HL-60/S4 treated with retinoic acid at 250 ng/mL for 4 days and 3 days (cell line): ENCODE data around the gene RING1.

Source experiments
- in situ Hi-C: fragments of 300-500 bp; cut with MboI; formaldehyde crosslinking; loops from 2 replicates; pipeline ENCODE4 v1.7.0; 2022; ENCODE audit warnings: low sequenced_read_pairs

The RING1 gene

DNA sequence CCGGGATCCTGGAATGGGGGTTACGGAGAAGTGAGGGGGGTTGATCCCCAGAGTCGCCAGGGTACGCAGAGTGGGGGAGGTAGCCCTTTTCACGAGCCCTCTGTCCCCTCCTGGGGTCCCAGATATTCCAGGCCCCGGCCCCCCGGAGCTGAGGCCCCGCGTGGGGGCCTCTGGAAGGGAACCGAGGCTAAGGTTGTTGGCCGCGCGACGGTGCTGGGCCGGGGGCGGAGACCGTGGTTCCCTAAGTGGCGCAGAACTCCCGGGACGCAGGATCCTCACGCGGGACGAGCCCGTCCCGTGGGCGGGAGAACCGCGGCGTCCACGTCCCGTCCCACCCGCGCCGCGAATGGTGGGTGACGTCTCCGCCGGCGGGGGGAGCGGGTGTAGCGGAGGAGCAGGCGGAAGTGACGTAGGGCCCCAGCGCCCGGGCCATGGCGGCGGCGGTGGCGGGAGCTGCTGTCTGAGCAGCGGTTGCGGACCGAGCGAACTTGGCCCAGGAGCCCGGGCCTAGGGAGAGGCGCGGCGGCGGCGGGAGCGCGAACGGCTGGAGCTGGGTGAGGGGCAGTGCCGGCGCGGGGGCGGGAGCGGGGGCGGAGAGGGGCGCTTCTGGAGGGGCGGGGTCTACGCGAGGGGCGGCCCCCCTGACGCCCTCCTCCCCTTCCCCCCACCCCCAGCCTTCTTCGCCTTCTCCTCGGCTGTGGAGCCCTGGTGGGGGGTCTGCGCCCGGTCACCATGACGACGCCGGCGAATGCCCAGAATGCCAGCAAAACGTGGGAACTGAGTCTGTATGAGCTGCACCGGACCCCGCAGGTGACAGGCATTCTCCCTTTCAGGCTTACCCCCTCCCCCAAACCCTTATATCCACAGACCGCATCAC lies at the start of gene RING1:
RING1 (plus strand) TSS at position 410 of the 877 bp plus-strand sequence; CDS start at position 733, 323 bp downstream.
- in situ Hi-C loops = no loop called here

DNA sequence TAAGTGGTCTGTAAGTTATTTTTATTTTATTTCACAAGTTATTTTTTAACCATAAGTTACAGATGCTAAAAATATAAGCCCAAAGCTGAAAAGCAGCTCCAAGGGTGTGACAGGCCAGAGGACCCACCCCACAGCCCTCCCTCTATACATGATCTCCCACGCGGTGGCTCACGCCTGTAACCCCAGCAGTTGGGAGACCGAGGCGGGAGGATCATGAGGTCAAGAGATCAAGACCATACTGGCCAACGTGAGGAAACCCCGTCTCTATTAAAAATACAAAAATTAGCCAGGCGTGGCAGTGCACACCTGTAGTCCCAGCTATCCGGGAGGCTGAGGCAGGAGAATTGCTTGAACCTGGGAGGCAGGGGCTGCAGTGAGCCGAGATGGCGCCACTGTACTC lies 48.2 kb upstream of the RING1 start:
- in situ Hi-C loops = no loop called here

DNA sequence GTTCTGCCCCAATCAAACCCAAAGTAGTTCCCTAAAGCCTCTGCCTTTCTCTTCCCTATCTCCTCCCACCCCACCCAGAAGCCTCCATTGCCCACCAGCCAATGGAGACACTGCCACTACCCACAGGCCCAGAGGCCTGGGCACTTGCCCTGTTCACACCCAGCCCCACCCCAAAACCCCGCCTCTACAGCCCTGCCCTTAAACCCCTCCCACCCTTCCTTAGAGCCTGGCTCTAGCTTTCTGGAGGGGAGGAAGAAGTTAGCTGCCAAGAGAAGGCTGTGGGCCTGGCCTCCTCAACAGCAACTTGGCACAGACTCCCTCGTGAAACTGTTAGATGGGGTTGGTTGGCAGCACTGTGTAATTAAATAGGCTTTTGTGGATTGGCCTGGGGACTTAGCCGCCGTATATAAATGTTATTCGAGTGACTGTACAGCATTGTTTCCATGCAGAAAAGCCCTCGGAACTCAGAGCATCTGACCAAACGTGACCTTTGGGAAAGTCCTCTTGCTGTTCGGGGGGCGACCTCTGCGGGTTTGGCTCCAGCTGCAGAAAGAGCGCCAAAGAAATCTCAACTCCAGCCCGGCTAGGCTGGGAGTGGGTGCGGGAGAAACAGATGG lies 47.5 kb upstream of the RING1 start:
- in situ Hi-C loops = no loop called here

DNA sequence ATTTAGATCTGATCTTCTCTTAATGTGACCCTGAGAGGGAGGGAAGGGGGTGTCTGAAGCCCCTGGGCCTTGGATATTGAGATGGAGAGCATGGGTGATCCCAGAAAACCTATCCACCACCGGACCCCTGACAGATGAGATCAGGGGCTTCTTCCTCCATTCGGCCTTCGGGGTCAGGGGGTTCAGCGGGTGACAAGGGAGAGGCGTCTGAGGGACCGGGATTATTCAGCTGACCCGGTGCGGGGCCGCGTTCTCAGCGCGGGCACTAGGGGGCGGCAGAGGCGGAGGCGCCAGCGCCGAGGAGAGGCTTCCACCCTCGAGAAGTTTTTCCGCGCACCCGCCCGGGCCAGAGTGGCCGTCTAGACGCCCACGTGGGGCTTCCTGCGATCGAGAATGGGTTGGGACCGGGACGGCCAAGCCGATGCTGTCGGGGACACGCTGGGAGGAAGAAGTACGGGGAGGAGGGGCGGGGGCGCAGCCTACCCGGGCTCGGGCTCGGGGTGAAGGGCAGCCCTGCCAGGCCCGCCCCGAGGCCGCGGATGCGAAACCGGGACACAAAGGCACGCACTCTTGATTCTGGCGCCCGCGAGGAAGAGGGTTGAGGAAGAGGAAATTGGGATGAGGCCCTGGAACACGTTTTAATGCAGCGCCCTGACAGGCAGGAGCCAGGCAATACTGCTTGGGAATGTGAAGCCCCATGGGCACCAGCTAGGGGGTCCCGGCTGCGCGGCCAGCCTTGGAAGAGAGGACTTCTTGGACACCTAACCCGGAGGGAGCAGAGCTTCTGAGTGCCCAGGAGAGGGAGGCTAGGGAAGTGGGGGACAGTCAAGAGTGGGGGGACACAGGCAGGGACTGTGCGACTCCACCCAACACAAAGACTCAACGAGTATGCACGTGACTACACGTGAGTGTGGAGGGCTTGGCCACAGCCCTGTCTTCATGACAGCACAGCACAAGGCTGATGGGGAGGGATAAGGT lies 46.7 kb upstream of the RING1 start:
- in situ Hi-C loops = no loop called here

DNA sequence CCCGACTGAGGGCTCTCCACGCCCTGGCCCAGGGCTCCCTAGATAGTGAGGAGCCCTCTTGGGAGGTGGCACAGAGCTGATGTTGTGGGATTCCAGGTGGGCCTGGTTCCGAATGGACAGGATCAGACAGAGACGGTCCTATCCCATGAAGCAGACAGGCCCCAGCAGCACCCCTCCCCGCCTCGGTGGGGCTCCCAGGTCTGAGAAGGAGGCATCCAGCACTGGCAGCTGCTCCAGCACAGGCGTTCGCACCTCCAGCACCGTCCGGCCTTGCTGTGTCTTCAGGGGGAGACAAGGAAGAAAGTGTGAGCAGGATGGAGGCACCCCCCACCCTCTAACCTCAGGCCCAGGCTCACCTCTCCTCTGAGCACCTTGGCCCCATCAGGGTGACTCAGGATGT lies 44.8 kb upstream of the RING1 start:
- in situ Hi-C loops = no loop called here

DNA sequence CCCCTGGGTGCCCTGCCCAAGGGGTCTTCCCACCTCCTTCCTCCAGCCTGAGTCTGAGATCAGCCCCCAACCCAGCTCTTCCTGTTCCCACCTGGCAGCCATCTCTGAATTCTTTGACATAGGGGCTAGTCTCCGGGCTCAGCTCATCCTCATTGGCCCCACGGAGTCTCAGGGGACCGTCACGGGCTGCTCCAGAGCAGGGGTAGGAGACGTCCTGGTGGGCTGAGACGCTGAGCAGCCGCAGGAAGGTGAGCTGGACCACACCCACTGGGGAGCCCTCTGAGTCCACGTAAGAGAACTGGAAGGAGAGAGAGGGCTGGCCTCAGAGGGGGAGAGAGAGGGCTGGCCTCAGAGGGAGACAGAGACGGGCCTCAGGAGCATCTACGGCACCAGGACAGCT lies 44.1 kb upstream of the RING1 start:
- in situ Hi-C loops = no loop called here

DNA sequence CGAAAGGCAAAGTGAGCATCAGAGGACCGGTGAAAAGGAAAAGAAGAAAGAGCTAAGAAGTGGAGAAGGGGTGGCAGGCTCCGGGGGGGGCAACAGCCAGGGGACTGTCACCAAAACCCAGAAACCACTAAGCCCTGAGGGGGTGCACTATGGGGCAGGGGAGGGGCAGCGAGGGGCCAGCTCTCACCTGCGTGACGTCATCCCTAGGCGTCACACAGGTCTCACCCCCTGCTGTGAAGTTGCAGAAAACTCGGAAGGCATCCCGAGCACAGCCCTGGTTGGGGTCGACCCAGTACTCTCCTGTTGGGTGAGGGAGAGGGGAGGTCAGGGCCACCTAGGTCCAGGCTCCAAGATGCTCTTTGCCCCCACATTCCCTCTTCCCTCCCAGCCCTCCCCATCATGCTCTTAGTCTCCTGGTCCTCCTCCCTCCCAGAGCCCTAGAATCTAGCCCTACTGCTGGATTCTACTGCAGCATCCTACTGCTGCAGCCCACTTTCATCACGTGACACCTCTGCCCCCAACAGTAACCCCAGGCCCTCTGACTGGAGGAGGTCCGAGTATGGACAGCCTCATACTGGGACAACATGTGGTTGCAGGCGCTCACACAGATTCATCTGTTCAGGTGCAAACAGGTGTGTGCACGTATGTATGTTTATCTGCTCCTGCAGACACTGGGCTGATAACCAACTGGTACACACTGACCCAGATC lies 43.5 kb upstream of the RING1 start:
- in situ Hi-C loops = no loop called here

DNA sequence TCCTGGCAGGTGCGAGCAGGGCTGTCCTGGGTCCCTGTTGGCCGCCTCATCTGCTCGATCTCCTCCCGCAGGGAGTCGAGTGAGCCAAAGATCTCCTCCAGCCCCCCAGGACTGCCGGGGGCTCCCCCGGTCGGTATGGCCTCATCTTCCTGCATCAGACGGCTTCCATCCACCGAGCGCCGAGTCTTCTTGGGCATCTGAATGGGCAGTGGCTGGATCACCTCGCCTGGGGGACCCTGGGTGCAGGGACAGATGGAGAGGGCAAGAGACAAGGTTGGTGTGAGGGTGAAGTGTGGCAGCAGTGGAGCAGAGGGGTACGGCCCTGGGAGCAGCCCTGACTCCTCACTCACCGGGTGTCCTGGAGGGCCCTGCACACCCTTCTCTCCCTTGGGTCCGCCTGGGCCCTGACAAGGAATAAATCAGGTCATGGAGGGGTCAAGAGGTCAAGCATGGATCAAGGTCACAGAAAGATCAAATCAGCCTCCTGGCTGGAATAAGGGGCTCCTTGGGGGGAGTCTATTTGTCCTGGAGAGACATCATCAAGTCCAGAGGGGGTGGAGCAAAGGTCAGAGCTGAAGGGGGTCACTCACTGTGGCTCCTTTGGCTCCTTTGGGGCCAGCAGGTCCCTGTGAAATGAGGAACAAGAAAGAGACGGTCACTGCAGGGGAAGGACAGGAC lies 42.6 kb upstream of the RING1 start:
- in situ Hi-C loops = no loop called here

DNA sequence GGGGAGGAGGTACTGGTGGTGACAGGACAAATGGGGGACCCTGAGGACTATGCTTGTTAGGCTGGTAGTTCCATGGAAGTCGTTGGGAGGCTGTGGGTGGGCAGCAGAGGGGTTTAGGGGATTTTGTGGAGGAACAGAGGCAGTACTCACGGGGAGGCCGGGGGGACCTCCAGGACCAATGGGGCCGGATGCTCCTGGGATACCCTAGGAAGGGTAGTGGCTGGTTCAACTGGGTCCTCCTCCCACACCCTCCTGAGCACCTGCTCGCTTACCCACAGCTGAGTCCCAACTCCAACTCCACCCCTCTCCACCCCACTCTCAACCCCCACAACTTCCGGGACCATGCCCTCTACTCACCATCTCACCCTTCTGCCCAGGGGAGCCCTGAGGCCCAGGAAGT lies 41.9 kb upstream of the RING1 start:
- in situ Hi-C loops = no loop called here

DNA sequence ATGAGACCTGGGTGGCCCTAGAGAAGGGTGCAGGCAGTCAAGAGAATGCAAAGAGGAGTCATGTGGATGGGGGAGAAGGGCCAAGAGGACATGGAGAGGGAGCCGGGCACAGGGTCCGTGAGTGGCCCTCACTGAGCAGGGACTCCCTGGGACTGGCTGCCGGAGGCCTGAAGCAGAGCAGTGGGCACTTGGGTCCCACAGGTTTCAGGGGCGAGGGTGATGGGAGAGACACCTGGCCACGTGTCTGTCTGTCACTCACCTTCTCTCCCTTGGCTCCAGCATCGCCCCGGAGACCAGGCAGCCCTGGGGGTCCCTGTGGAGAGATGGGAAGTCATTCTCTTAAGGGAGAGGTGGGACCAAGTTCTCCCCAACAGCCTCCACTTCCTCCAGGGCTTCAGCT lies 41.5 kb upstream of the RING1 start:
- in situ Hi-C loops = no loop called here

DNA sequence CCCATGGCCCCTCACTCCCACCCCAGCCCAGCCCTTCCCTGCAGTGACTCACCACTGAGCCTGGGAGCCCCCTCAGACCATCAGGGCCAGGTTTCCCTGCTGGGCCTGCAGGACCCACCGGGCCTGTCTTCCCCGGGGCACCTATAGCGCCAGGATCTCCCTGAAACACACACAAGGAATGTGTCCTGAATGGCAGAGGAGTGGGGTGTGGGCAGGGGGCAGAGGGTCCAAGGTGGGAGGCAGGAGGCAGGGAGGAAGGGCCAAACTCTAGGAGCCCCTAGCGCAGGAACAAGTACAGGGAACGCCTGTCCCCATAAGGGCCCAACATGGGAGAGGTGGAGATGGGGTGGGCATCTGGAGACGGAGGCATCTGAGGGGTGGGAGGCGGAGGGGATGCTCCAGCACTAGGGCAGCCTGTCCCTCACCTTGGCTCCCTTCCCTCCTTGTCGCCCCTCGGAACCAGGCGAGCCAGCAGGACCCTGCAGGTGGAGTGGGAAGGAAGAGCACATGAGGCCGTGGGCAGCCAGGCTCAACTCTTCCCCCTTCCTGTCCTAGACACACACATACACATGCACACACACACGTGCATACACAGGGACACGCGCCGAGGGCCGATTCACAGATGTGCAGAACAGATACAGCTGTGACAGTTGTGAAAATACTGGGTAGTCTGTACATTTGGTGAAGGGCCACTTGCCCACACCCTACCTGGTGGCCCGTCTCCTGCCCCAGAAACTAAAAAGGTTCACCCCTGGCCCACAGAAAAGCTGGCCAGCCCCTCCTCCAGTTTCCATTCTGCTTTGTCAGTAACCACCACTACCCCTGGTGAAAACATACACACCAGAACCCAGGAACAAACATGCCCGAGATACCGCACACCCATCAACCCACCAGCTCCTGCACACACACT lies 40.7 kb upstream of the RING1 start:
- in situ Hi-C loops = no loop called here

DNA sequence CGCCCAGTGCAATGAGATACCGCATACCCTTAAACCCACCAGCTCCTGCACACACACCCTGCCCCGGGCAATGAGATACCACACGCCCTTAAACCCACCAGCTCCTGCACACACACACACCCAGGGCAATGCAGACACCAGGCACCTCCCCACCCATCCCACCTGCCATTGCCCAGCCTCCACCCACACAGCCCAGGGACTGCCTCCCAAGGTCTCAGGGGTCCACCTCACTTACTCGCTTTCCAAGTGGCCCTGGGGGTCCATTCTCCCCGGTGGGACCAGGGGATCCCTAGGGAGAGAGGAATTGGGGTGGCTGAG lies 40.1 kb upstream of the RING1 start:
- in situ Hi-C loops = no loop called here

DNA sequence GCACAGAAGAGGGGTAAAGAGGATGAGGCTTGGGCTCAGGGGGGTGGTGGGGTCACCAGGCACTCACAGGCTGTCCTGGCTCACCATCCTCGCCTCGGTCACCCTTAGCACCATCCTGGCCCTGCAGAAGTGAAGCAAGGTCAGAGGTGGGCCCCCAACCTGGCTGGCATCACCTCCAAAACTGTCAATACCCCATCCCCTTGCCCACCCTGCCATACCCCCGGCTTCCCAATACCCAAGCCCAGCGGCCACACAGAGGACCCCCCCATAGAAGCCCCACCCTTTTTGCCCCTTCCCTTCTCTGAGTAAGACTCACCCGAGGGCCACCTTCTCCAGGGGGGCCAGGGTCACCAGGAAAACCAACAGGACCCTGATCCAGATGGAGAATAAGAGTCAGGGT lies 39.7 kb upstream of the RING1 start:
- in situ Hi-C loops = no loop called here

DNA sequence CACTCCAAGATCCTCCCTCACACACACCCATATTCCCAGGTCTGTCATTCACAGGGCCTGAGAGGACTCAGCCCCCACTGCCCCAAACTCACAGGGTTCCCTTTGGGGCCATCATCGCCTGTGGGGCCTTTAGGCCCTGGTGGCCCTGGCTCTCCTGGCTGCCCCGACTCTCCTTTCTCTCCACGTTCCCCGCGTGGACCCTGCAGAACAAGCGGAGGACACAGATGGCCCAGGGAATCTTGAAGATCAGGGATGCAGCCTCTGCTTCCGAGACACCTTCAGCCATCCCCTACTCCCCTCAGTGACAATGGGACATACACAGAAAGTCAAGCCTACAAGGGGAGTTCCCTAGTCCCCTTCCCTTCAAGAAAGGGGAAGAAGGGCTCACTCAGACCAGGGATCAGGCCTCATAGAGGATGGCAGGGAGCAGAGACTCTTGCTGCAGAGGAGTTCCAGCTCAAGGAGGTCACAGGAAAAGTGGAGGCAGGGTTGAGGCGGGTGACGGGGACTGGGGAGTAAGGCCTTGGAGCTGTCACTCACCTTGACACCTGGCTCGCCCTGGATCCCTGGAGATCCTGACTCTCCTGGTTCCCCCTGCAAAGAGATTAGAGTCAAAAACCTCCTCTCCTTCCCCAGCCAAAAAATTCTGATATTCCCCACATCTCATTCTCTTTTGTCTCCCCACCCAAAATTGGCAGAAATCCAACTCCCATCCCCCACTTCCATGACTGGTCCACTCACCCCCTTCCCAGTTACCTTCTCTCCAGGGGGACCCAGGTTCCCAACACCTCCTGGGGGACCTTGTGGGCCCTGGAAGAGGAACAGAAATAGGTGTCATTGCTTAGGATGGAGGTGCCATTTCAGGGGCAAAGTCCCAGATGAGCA lies 38.8 kb upstream of the RING1 start:
- in situ Hi-C loops = no loop called here

DNA sequence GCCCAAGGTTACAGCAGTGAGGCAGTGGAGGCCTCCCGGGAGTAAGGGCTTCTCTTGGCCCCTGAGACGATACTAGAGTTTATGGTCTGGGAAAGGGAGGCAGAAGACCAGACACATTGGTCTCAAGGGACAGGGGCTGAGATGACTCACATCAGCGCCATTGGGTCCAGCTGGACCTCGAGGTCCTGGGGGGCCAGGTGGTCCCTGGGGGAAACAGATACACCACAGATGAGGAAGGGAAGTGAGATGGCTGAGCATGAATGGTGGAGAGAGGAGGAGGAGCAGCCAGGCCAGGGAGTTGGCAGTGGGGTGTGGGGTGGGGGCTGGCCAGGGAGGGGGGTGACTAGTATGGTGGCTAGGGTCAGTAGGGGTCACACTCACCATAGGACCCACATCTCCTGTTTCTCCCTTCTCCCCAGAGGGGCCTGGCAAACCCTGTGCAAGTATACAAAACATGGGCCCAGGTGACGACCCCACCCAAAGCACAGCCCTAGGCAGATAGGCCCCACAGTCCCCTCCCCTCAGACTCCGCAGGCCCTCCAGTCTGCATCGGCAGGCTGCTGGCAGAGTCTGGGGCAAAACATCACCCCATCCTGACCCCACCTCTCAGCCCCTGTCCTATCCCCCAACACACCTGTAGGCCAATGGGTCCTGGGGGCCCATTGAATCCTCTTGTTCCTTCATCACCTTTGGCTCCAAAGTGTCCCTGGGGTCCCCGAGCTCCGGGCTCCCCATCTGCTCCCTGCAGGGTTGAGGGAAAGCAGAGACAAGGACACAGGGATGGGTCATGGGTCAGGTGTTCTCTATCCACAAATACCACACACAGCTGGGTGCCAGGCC lies 37.9 kb upstream of the RING1 start:
- in situ Hi-C loops = no loop called here

DNA sequence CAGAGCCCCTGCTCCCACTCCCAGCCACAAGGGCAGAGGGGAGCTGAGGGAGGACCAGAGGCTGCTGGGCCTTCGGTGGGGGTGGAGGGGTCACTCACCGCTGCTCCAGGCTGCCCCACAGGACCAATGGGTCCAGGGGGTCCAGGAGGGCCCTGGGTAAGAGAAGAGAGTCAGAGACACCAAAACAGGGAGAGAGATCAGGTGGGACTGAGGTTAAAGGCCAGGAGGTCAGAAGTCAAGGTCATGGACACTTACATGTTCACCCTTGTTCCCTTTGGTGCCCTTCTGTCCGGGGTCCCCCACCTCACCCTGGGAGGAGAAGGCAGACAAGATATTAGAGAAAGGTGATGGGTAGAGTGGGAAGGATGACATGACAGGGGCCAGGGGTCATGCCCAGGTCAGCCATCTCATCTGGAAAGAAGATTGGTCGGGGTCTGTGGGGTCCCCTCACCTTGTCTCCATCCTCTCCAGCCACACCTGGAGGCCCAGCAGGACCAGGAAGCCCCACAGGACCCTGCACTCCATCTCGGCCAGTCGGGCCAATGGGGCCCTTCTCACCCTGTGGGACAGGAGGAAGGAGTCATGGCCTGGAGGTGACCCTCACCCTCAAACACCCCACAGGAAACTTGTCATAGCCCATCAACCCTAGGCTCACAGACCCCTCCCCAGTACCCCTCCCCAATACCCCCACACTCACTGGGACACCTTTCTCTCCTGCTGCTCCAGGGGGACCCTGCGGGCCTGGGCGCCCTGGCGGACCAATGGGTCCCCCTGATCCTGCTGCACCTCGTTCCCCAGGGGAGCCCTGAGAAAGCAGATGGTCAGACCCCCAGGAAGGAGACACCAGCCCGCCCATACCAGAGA lies 37.1 kb upstream of the RING1 start:
- in situ Hi-C loops = no loop called here
